DMS53 (cell line): Measurements from ENCODE around the gene CORT.

Source experiments
- DNase-seq: peaks from one replicate; lab custom pipeline; 2025; lab: John Stamatoyannopoulos, UW

Gene CORT

DNA sequence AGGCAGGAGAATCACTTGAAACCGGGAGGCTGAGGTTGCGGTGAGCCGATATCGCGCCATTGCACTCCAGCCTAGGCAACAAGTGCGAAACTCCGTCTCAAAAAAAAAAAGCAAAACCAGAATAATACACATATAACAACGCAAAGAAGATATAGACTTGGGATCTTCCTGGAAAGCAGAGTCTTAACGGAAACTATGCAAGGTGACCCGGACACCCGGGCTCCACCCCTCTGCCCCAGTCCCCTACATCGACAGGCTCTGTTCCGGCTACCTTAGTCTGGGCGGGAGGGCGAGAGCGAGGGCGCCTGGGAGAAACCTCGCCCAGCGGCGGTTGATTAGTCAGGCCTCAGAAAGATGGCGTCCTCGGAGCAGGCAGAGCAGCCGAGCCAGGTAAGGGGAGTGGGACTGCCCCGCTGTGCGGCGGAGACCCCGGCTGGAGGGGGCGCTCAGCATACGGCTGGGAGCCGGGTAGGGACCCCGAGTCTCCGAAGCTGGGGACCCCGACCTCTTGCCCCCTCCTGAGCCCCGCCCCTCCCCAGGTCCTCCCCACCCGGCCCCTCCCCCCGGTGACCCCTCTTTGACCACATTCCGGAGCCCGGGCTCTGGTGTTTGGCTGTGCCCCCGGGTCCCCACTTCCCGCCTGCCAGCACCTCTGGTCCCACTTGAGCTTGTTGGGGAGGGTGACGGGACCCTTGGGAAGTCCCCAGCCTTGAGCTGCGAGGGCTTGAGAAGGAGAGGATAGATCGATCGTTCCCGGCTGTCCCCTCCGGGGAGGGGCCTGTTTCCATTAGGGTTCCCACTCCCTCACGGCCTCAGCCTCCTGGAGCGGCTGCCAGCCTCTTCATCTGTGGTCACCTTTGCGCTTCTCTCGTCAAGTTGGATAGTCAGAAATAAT, 25.0 kb downstream of the CORT start, which contains the start of gene PEX14:
Gene PEX14, plus strand, starts transcription at position 338 of the 895 bp plus-strand sequence. Its CDS starts 17 bp downstream, at position 355.
- DNase-seq = peak; percentile 96

DNA sequence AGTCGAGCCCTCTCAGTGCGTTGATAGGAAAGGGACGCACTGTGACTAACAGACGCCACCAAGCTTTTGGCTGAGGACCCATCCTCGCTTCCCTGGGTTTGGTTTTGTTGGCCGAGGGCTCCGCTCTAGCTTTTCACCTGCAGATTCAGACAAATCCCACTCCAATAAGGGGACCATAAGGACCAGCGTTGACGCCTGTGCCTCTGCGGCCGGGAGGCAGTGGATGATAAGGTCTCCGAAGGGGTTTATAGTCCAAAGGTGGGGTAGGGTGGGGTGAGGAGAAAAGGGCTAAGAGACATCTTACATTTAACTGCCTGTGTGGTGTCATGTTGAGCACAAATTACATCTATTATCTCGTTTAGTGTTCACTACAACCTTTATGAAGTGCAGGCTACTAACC, 25.7 kb downstream of the CORT start:
- DNase-seq = no peak

GRCh38 chr1:10479296-10479695, 29.5 kb downstream of the CORT start:
- DNase-seq = no peak

DNA sequence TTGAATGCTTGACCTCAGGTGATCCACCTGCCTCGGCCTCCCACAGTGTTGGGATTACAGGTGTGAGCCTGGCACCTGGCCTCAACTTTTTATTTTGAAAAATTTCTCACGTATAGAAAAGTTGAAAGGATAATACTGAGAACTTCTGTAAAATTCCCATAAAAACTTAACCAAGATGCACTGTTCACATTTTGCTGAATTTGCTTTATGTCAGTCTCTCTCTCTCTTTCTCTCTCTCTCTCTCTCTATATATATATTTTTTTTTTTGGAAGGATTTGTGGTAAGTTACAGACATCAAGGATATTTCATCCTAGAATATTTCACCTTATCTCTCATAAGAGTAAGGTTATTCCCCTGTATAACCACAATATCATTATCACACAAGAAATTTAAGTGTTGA, 30.8 kb downstream of the CORT start:
- no peak for DNase-seq

GRCh38 chr1:10484521-10484920, 34.7 kb downstream of the CORT start:
- DNase-seq = no peak

- DNase-seq = no peak
Observed at GRCh38 chr1:10489291-10490055, 39.6 kb downstream of the CORT start.

DNA sequence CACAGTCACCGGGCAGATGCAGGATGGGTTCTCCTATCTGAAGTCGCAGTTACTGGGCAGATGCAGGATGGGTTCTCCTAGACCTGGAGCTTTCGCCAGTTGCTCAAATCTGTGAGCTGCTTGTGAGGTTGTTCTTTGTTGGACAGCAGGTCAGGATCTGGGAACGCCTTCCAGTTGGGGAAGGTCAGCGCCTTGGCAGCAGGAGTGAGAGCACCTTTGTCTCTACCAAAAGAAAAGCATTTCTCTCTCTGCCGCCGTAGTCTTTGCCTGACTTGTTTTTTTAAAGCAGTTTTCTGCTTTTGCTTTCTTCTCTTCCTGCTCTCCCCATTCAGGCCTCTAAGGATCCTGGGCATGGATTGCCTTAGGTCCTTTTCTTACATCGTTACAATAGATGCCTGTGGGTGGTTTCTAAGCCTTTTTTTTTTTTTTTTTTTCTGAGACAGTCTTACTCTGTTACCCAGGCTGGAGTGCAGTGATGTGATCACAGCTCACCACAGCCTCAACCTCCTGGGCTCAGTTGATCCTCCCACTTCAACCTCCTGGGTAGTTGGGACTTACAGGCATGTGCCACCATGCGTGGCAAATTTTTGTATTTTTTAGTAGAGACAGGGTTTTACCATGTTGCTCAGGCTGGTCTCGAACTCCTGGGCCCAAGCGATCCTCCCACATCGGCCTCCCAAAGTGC, 40.6 kb downstream of the CORT start:
- no peak for DNase-seq

DNA sequence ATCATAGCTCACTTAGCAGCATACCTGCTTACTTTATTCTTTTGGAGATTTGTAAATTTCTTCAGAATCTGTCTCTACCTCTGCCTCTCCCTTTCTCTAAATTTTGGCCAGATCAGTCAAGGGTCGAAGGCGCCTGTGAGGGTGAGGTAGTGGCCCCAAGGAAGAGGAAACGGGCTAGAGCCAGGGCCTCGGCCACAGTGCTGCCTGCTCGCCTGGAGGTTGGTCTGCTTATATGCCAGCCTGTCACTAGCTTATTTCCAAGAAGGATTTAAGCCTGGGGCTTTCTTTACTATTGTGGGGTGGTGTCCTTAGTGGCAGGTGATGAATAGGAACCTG, 44.6 kb downstream of the CORT start:
- no peak for DNase-seq

- peak; percentile 79 for DNase-seq
Observed at GRCh38 chr1:10494754-10495474, 45.1 kb downstream of the CORT start.

DNA sequence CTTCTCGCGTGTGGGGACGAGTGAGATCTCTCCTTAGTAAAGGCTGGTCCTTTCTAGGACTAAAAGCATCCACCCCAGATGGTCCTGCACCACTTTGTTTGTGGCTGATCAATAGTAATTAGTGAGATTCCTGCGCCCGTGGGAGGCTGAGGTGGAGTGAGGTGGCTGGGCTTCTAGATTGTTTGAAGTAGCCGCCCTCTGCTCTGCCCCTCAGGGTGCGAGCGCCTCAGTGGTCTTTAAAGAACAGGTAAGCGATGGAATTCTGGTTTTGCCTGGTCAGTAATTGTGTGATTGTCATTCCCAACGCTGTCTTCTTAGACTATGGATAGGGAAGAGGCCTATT, 45.6 kb downstream of the CORT start:
- no peak for DNase-seq

GRCh38 chr1:10495952-10496351, 46.1 kb downstream of the CORT start:
- no peak for DNase-seq

- DNase-seq = no peak
Observed at GRCh38 chr1:10497109-10497508, 47.3 kb downstream of the CORT start.

GRCh38 chr1:10498231-10498630, 48.4 kb downstream of the CORT start:
- DNase-seq = no peak
